RWPE2 (cell line): ENCODE data around the gene KCTD4.
A peak's percentile ranks its signal among the peaks of the same experiment; 100 is the strongest.
"Not testable (repeated sequence)": the region's sequence is repeated elsewhere in the genome, so short reads cannot be mapped to it uniquely, and the experiment has no call there.

Experiments used
- ATAC-seq: fragments of 200-7000 bp; cut with Tn5 transposase; 3 replicates; pipeline ENCODE4 v1.9.1; 2021; ENCODE audit warnings: low read depth
- DNase-seq: peaks from one replicate; pipeline ENCODE4 v3.0.0-alpha.2; 2020; ENCODE audit warnings: low spot score
- H3K27ac ChIP-seq: fragments of 450-650 bp; 2 replicates; pipeline ENCODE4 v1.5.1; 2017; ENCODE audit warnings: mild to moderate bottlenecking; ENCODE audit not compliant: poor library complexity, severe bottlenecking
- H3K27me3 ChIP-seq: fragments of 250-450 bp; sonication (Bioruptor Pico); 2 replicates; pipeline ENCODE4 v1.5.1; 2021; ENCODE audit warnings: mild to moderate bottlenecking, moderate library complexity; ENCODE audit not compliant: insufficient read depth, poor library complexity, severe bottlenecking
- H3K36me3 ChIP-seq: fragments of 250-450 bp; sonication (Bioruptor Pico); 2 replicates; pipeline ENCODE4 v1.5.1; 2020; ENCODE audit warnings: low read depth, mild to moderate bottlenecking, moderate library complexity
- H3K4me1 ChIP-seq: fragments of 250-450 bp; sonication (Bioruptor Pico); 2 replicates; pipeline ENCODE4 v1.5.1; 2021; ENCODE audit warnings: mild to moderate bottlenecking, moderate library complexity; ENCODE audit not compliant: insufficient read depth, poor library complexity, severe bottlenecking
- H3K4me3 ChIP-seq: fragments of 250-450 bp; sonication (Bioruptor Pico); 2 replicates; pipeline ENCODE4 v1.5.1; 2021; ENCODE audit warnings: mild to moderate bottlenecking, moderate library complexity; ENCODE audit not compliant: severe bottlenecking
- H3K9me3 ChIP-seq: fragments of 250-450 bp; sonication (Bioruptor Pico); 2 replicates; pipeline ENCODE4 v1.5.1; 2021; ENCODE audit warnings: mild to moderate bottlenecking, moderate library complexity; ENCODE audit not compliant: severe bottlenecking
- CTCF ChIP-seq: fragments of 450-650 bp; IDR thresholded peaks from one replicate; pipeline ENCODE4 v1.5.1; 2017; ENCODE audit warnings: mild to moderate bottlenecking, moderate library complexity; ENCODE audit not compliant: poor library complexity, severe bottlenecking

Gene KCTD4

DNA sequence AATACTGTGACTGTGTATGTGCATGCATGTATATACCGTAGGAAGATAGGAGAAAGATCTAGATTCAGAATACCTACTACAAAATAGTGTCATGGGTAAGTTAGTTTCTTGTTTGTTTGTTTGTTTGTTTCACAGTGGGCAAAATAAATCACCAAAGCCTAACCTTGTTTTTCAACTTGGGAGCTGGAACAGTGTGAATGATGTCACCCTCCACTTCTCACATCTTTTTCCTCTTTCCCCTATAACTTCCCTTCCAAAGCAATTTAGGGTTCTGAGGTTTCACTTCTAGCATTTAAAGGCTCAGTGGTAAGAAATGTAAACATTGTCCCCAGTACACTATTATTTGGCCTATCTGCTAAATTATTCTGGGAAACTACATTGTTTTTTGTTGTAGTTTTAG lies 5.4 kb downstream of the KCTD4 start:
- no peak for TF ChIP-seq CTCF
- H3K27ac ChIP-seq = peak overlapping the region; percentile 64
- H3K36me3 ChIP-seq = no peaks in the 10 kb centered on the region
- no peak for ATAC-seq
- no peaks in the 10 kb centered on the region for H3K9me3 ChIP-seq
- DNase-seq = no peak
- H3K4me3 ChIP-seq = no peak overlapping the region
- peaks cover 42% of the 10 kb centered on the region for H3K4me1 ChIP-seq
- no peaks in the 10 kb centered on the region for H3K27me3 ChIP-seq

DNA sequence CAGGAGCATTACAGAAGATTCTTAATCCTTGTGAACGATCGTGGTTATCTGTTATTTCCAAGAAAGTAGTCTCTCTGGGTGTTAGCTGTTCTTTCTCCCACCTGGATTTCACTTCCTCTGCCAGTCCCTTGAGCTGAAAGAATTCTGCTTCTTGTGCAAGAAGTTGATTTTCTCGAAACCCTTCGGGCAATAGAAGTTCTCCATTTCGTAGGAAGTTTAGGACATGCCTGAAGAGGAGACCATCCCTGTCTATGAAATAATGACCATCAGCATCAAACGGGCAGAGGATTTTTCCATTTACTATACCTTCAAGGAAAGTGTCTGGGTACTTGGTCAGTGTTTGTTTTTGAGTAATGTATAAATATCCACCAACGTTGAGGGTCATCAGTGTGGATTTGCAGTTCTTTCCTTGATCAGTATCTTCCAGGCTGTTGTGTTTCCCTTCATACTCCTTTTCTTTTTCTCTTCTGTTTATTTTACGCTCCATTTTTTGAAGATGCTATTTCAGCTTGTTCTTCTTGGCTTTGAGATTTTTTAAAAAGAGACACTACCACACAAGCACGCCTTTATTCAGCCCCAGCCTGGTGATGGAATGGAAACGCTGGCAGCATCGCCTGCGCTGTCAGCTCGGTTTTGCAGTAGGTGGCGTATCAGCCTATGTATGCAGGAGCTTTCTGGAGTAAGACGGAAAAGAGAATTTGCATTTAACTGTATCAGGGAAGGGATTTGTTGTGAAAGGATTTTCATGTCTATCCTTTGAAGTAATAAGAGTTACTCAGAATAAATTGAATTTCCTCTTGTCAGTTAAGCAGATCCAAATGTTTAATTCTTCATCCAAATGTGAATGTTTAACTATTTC lies 6.5 kb downstream of the KCTD4 start:
- Histone ChIP-seq H3K27me3 (no peaks in the 10 kb centered on the region), H3K4me3 (no peak overlapping the region), H3K4me1 (peaks cover 45% of the 10 kb centered on the region), H3K9me3 (no peaks in the 10 kb centered on the region), H3K27ac (peak overlapping the region; percentile 64), H3K36me3 (0 out of 2 replicates have a peak, but pooled peaks cover 3% of the 10 kb centered on the region)
- ATAC-seq = no peak
- no peak for DNase-seq
- no peak for TF ChIP-seq CTCF

DNA sequence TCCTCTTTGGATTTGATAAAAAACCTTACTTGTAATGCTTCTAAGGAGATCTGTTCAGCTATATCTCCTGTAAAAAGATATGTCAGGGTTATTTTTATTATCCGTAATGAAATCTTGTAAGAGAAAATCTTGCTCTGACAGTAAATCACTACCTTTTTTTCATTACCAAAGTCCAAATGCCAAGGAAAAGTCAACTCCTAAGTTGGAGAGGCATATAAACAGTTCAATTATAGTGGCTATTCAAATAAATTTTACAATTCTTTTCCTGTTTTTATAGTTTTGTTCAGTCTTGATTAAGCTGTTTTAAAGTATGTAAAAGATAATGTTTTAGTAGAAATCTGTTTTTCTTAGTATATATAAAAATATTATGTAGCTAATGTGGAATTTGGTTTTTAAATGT lies 9.0 kb downstream of the KCTD4 start:
- Histone ChIP-seq H3K27me3 (no peaks in the 10 kb centered on the region), H3K4me1 (peaks cover 42% of the 10 kb centered on the region), H3K36me3 (peaks cover 3% of the 10 kb centered on the region; the same call in 1 of the 2 replicates), H3K9me3 (no peaks in the 10 kb centered on the region), H3K4me3 (no peak overlapping the region), H3K27ac (peak overlapping the region; percentile 5)
- DNase-seq (no peak), ATAC-seq (no peak)
- no peak for TF ChIP-seq CTCF

- ATAC-seq = peak; percentile 88
- not testable (repeated sequence) for H3K4me3 ChIP-seq, H3K9me3 ChIP-seq, DNase-seq, H3K36me3 ChIP-seq, H3K27me3 ChIP-seq
- peaks cover 28% of the 10 kb centered on the region for H3K4me1 ChIP-seq
- H3K27ac ChIP-seq = peak overlapping the region; percentile 81
Measured at GRCh38 chr13:45189511-45189910, 11.3 kb downstream of the KCTD4 start.

GRCh38 chr13:45189077-45189476 lies 11.8 kb downstream of the KCTD4 start:
- not testable (repeated sequence) for DNase-seq, H3K27me3 ChIP-seq, H3K4me3 ChIP-seq, H3K9me3 ChIP-seq, ATAC-seq, H3K36me3 ChIP-seq
- peaks cover 28% of the 10 kb centered on the region for H3K4me1 ChIP-seq
- H3K27ac ChIP-seq = peak overlapping the region; percentile 81

- TF ChIP-seq CTCF = no peak
- Histone ChIP-seq H3K4me3 (no peak overlapping the region), H3K4me1 (peaks cover 27% of the 10 kb centered on the region), H3K36me3 (peaks cover 15% of the 10 kb centered on the region), H3K27me3 (no peaks in the 10 kb centered on the region), H3K9me3 (no peaks in the 10 kb centered on the region), H3K27ac (no peak overlapping the region)
- DNase-seq (no peak), ATAC-seq (no peak)
Measured at GRCh38 chr13:45185286-45185685, 15.6 kb downstream of the KCTD4 start.
